Ishikawa (cell line): Measurements from ENCODE around the gene ASB1.

ENCODE experiments used
- EGR1 ChIP-seq: IDR thresholded peaks from 2 replicates; pipeline ENCODE4 v1.6.1; 2012
- EP300 ChIP-seq: IDR thresholded peaks from 2 replicates; pipeline ENCODE4 v1.6.1; 2012; ENCODE audit warnings: borderline replicate concordance
- NFIC ChIP-seq: IDR thresholded peaks from 2 replicates; pipeline ENCODE4 v1.6.1; 2012
- RAD21 ChIP-seq: IDR thresholded peaks from 2 replicates; pipeline ENCODE4 v1.6.1; 2012; ENCODE audit warnings: low read depth
- USF1 ChIP-seq: IDR thresholded peaks from 2 replicates; pipeline ENCODE4 v1.6.1; 2012
- ZBTB7A ChIP-seq: IDR thresholded peaks from 2 replicates; pipeline ENCODE4 v1.6.1; 2012; ENCODE audit warnings: low read depth

Gene ASB1

DNA sequence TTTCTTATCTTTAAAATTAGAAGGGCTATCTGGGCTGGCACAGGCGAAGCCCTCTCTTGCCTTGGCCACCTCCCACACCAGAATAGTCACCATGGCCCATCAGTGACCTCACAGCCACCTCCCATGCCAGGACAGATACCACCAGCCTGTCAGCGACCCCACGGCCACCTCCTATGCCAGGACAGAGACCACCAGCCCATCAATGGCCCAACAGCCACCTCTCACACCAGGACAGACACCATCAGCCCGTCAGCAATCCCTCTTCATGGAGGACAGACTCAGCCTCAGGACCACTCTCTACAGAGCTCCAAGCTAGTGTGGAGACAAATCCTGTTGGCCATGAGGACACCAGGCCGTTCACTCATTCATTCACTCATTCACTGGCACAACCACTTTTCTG is 74.6 kb downstream of the ASB1 start:
- TF ChIP-seq USF1 (no peak), EP300 (no peak), ZBTB7A (no peak), RAD21 (no peak), EGR1 (no peak), NFIC (no peak)
